HG03175 (cell line): Measurements from ENCODE around the gene FST.
A peak's percentile ranks its signal among the peaks of the same experiment; 100 is the strongest.

ENCODE experiments used
- ATAC-seq: cut with Tn5 transposase; IDR thresholded peaks from one replicate; pipeline ENCODE4 v1.9.1; 2021; ENCODE audit warnings: mild to moderate bottlenecking, moderate library complexity; ENCODE audit not compliant: unreplicated experiment

FST gene

GRCh38 chr5:53472720-53473510, 7.5 kb upstream of the FST start:
- ATAC-seq: no peak

- ATAC-seq: no peak
Measured at GRCh38 chr5:53473633-53474032, 6.8 kb upstream of the FST start.

- ATAC-seq: no peak
Measured at GRCh38 chr5:53475320-53475719, 5.1 kb upstream of the FST start.

- no peak for ATAC-seq
Measured at GRCh38 chr5:53476019-53476418, 4.4 kb upstream of the FST start.

- no peak for ATAC-seq
Measured at GRCh38 chr5:53476531-53477480, 3.6 kb upstream of the FST start.

- no peak for ATAC-seq
Measured at GRCh38 chr5:53478411-53479044, 1.9 kb upstream of the FST start.

GRCh38 chr5:53479045-53479589, 1.3 kb upstream of the FST start:
- no peak for ATAC-seq

- ATAC-seq: no peak
Measured at GRCh38 chr5:53479590-53480415, 626 bp upstream of the FST start.

- ATAC-seq: no peak
Measured at GRCh38 chr5:53481159-53481886, 894 bp downstream of the FST start.

- peak; percentile 80 for ATAC-seq
Measured at GRCh38 chr5:53481887-53482716, 1.7 kb downstream of the FST start.

GRCh38 chr5:53482717-53483638, 2.5 kb downstream of the FST start:
- no peak for ATAC-seq

- ATAC-seq: no peak
Measured at GRCh38 chr5:53487436-53487835, 7.0 kb downstream of the FST start.

- ATAC-seq: no peak
Measured at GRCh38 chr5:53488195-53488722, 7.8 kb downstream of the FST start.

- no peak for ATAC-seq
Measured at GRCh38 chr5:53490747-53491146, 10.3 kb downstream of the FST start.

GRCh38 chr5:53501054-53501453, 20.6 kb downstream of the FST start:
- ATAC-seq: no peak

GRCh38 chr5:53503562-53504218, 23.3 kb downstream of the FST start:
- no peak for ATAC-seq

- ATAC-seq: no peak
Measured at GRCh38 chr5:53507013-53507412, 26.6 kb downstream of the FST start.
